Uterus (tissue), 4 donors: ENCODE results near the gene LGALS12. TPM values are rescaled to one million over a fixed set of nuclear protein-coding genes. Genes with fewer than 3 reads are reported as not detected.

Source experiments
- DNase-seq, 2 donors: peaks; one replicate each; pipeline ENCODE4 v3.0.0-alpha.2; 2019 to 2020
- H3K27ac ChIP-seq, 2 donors: fragments of 200-600 bp; sonication (generic); 1 replicate in 1 of 2; 2 replicates in 1 of 2; pipeline ENCODE4 v1.5.1; 2016 to 2018
- H3K27me3 ChIP-seq, 2 donors: fragments of 200-600 bp; sonication (generic); one replicate each; pipeline ENCODE4 v1.5.1; 2018 to 2019; ENCODE audit warnings: control low read depth in 1 of 2
- H3K36me3 ChIP-seq, 2 donors: fragments of 200-600 bp; sonication (generic); one replicate each; pipeline ENCODE4 v1.5.1; 2019; ENCODE audit warnings: control low read depth in 1 of 2
- H3K4me1 ChIP-seq, 2 donors: fragments of 200-600 bp; sonication (generic); one replicate each; pipeline ENCODE4 v1.5.1; 2018 to 2019; ENCODE audit warnings: control low read depth in 1 of 2
- H3K4me3 ChIP-seq, 2 donors: fragments of 200-600 bp; sonication (generic); 1 replicate in 1 of 2; 2 replicates in 1 of 2; pipeline ENCODE4 v1.5.1; 2018 to 2019; ENCODE audit warnings: mild to moderate bottlenecking in 1 of 2
- H3K9me3 ChIP-seq, 2 donors: fragments of 200-600 bp; sonication (generic); one replicate each; pipeline ENCODE4 v1.5.1; 2019; ENCODE audit warnings: control low read depth in 1 of 2
- CTCF ChIP-seq, 4 experiments: fragments of 200-600 bp in 2 of 4; fragments of 450-650 bp in 2 of 4; sonication (generic) in 2 of 4; IDR thresholded peaks; one replicate each; pipeline ENCODE4 v1.5.1; 2016 to 2019; ENCODE audit warnings: antibody characterized with exemption in 4 of 4, mild to moderate bottlenecking in 2 of 4, moderate library complexity in 1 of 4
- POLR2A ChIP-seq, 2 donors: fragments of 450-650 bp; IDR thresholded peaks; one replicate each; pipeline ENCODE4 v1.6.1; 2016; ENCODE audit warnings: antibody characterized with exemption in 2 of 2, mild to moderate bottlenecking in 1 of 2, moderate library complexity in 1 of 2
- intact Hi-C: fragments of 100-400 bp; cut with DNase I; formaldehyde crosslinking; loops from one replicate; pipeline ENCODE4 v1.15.1; 2023; ENCODE audit warnings: low total_unique reads
- total RNA-seq, 4 donors: library from RNA; depleted of rRNA in 3 of 4; stranded (reverse); fragments of >200 nt in 3 of 4; gene quantifications; one replicate each; pipeline versions ENCODE4 v1.1.0 to v1.2.4, GENCODE V29; 2014 to 2023
- donor health status: DM: yes; HTN: yes; CAD: no.

LGALS12 gene
- total RNA-seq, 4 donors from 2014 or later: not detected

GRCh38 chr11:63508009-63508408, 2.1 kb downstream of the LGALS12 start:
- Histone ChIP-seq H3K4me3 (no peak overlapping the region), H3K27ac (no peak overlapping the region), H3K4me1 (no peaks in the 10 kb centered on the region), H3K27me3 (no peaks in the 10 kb centered on the region), H3K36me3 (no peaks in the 10 kb centered on the region), H3K9me3 (no peaks in the 10 kb centered on the region)
- TF ChIP-seq CTCF (IDR thresholded peaks at IDR 0.05): no peak
- no peak for TF ChIP-seq POLR2A (IDR thresholded peaks at IDR 0.05)
- intact Hi-C loops: no loop called here
- DNase-seq: no peak

- intact Hi-C loops: no loop called here
- Histone ChIP-seq H3K4me1 (no peaks in the 10 kb centered on the region), H3K4me3 (no peak overlapping the region), H3K36me3 (no peaks in the 10 kb centered on the region), H3K27me3 (no peaks in the 10 kb centered on the region), H3K27ac (no peak overlapping the region), H3K9me3 (no peaks in the 10 kb centered on the region)
- no peak for TF ChIP-seq POLR2A (IDR thresholded peaks at IDR 0.05)
- no peak for TF ChIP-seq CTCF (IDR thresholded peaks at IDR 0.05)
- DNase-seq: no peak
Observed at GRCh38 chr11:63508745-63509144, 2.9 kb downstream of the LGALS12 start.

GRCh38 chr11:63510360-63511047, 4.6 kb downstream of the LGALS12 start:
- Histone ChIP-seq H3K27ac (no peak overlapping the region), H3K4me1 (no peaks in the 10 kb centered on the region), H3K36me3 (no peaks in the 10 kb centered on the region), H3K9me3 (no peaks in the 10 kb centered on the region), H3K27me3 (no peaks in the 10 kb centered on the region), H3K4me3 (no peak overlapping the region)
- TF ChIP-seq CTCF (IDR thresholded peaks at IDR 0.05) (no peak), POLR2A (IDR thresholded peaks at IDR 0.05) (no peak)
- no peak for DNase-seq
- intact Hi-C loops: no loop called here

- DNase-seq: no peak
- no peak for TF ChIP-seq POLR2A (IDR thresholded peaks at IDR 0.05)
- no peak for TF ChIP-seq CTCF (IDR thresholded peaks at IDR 0.05)
- H3K4me3 ChIP-seq: no peak overlapping the region
- no peaks in the 10 kb centered on the region for H3K36me3 ChIP-seq
- no peaks in the 10 kb centered on the region for H3K4me1 ChIP-seq
- H3K27ac ChIP-seq: no peak overlapping the region
- no peaks in the 10 kb centered on the region for H3K27me3 ChIP-seq
- H3K9me3 ChIP-seq: no peaks in the 10 kb centered on the region
- intact Hi-C loops: no loop called here
Observed at GRCh38 chr11:63511048-63511748, 5.3 kb downstream of the LGALS12 start.

- Histone ChIP-seq H3K36me3 (no peaks in the 10 kb centered on the region), H3K9me3 (no peaks in the 10 kb centered on the region), H3K4me3 (no peak overlapping the region), H3K4me1 (no peaks in the 10 kb centered on the region), H3K27me3 (no peaks in the 10 kb centered on the region), H3K27ac (no peak overlapping the region)
- TF ChIP-seq CTCF (IDR thresholded peaks at IDR 0.05) (no peak), POLR2A (IDR thresholded peaks at IDR 0.05) (no peak)
- intact Hi-C loops: no loop called here
- DNase-seq: no peak
Observed at GRCh38 chr11:63512816-63513215, 6.9 kb downstream of the LGALS12 start.
